Dedifferentiated amniotic fluid mesenchymal stem cell (primary cell): ENCODE measurements around the gene OLFM1.

Experiments
- DNase-seq: peaks from one replicate; pipeline ENCODE4 v3.0.0-alpha.2; 2016; ENCODE audit errors: extremely low spot score

The OLFM1 gene

DNA sequence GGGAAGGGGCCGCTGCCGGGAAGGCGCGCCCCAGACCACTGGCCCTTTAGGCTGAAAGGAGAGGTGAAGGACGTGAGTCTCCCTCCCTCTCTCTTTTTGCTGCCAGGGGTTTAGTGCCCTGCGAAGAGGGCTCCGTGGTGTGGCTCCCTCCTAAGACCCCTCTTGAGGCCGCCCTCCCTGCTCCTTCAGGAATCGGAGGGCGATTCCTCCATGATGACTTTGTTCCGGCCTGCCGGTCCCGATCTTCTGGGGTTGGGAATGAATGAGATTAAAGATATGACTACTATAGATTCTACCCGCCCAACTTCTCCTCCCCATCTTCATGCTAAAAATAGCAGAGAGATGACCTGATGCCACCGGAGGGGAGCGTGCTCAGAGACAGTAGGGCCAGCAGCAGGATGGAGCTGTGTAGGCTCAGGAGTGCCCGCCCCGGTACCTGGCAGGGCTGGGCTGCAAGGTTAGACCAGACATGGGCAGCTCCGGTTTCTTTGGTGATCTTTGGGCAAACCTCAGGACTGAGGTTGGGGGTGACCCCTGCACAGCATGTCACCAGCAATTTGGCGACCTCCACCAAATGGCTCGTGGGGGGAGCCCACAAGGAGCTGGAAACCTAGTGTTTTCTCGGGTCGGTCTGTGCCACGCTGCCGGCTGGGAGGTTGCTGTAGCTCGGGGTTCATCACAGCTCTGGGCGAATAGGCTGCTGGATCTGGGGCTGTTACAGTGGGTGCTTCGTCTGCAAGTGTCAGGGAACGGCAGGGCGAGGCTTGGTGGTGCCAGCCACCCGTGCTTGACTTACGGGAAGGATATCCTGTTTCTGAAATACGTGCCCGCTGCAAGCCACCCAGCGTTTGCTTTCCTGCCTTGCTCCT is 1.7 kb downstream of the OLFM1 start:
- no peak for DNase-seq

DNA sequence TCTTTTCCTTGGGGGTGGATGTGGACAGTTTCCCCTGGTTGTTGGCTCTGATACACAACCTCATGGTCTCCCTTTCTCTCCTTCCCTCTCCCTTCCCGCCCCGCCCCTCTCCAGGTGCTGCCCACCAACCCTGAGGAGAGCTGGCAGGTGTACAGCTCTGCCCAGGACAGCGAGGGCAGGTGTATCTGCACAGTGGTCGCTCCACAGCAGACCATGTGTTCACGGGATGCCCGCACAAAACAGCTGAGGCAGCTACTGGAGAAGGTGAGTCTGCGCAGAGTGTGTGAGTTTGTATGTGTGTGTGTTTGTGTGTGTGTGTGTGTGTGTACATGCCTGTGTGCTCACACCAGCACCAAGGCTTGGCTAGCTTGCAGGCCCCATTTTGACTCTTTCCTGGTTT is 2.6 kb downstream of the OLFM1 start:
- DNase-seq = no peak

DNA sequence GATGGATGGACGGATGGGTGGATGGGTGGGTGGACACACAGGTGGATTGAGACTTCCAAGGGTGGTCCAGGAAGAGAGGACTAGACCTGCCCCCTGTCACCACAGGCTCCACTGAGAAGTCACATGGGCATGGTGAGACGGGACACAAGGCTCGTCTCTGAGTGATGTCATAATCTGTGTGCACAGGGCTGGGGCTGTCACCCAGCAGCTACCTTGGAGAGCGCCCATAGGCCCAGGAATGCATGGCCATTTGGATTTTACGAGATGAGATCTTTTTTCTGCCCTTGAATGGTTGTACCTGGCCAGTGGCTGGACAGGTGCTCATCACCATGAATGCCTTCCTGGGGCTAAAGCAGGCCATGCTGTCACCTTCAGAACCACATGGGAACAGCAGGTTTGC is 3.1 kb downstream of the OLFM1 start:
- DNase-seq = no peak

GRCh38 chr9:135091545-135091944 is 4.1 kb downstream of the OLFM1 start:
- no peak for DNase-seq

GRCh38 chr9:135093111-135093510 is 5.6 kb downstream of the OLFM1 start:
- no peak for DNase-seq

DNA sequence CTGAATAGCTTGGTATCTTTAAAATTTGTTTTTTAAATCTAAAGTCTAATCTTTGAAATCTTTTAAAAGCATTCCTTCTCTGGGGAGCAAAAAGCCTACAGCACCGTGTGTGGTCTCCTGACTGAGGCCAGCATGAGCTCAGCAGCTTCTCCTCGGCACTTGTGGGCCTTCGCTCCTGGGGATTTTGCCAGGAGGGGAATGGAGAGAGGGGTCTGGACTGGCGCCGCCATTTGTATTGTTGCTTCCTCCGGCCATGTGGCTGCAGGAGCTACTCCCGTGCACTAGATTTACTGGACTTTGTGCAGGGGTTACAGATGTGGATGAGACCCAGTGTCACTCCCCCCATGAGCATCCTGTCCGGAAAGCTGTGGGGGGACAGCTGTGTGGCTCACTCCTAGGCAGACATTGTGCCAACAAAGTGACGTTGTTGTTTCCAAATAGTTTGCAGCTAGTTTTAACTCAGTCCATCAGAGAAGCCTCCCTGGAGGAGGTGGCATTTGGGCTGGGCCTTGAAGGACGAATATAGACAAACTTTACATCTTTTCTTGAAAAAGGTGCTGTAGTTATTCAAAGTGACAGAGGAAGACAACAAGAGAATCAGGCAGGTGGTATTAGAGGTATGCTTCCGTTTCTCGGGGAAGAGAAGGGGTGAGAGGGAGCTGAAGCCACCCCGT is 6.6 kb downstream of the OLFM1 start:
- no peak for DNase-seq

GRCh38 chr9:135095470-135096407 is 8.3 kb downstream of the OLFM1 start:
- DNase-seq = no peak

DNA sequence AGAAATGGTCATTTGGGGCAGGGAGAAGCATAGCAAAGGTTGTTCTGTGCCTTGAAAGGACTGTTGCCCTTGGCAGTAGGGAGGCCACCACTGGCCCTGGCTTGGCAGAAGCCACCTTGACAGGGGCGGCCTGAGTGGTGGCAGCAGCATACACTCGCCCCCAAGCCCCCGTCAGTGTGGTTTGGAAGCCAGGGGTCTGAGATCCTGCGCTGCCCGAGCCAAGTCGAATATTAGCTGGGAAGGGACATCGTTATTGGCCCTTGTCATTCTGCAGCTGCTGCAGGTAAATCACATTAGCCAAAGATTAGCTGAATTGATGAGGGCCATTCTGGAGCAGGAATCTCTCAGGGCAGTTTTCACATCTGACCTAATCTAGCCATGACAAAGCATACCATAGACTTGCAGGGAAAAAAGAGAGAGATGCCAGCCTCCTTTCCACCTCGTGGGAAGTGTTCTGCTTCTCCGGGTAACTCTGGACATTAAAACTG is 9.0 kb downstream of the OLFM1 start:
- no peak for DNase-seq

GRCh38 chr9:135098400-135099105 is 11.1 kb downstream of the OLFM1 start:
- no peak for DNase-seq

DNA sequence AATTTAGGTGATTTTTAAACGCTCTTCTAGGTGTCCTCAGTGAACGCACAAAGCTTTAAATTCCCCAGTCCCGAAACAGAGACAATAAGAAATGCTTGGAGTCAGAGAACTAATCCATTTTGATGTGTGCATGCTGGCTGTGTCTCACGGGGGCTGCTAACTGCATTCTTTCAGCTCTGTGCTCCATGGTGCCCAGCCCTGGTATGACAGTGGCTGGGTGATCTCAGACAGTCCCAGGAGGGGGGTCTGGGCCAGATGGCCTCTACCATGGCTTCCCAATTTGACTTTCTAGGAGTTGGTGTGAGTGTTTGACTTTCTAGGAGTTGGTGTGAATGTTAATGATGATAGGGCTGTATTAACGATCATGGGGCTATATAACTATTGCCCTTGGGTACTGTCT is 12.1 kb downstream of the OLFM1 start:
- DNase-seq = no peak

DNA sequence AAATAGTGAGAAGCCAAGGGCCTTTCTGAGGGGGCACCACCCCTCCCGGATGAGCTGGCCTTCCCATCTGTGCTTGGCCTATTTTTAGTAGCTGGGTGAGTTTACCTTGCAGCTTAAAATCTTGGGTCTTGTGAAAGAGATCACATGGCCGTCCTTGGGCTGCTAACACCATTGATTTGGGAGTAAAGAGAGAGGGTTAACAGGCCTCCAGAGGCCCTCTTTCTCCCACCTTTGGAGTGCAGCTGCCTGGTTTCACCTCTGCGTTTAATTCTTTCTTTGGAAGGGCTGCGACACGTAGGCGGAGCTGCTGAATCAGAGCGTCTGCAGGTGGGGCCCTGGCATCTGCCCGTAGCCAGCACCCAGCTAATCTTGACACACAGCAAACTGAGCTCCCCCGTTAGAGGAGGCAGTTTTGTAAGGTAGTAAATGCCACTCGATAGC is 12.8 kb downstream of the OLFM1 start:
- no peak for DNase-seq

GRCh38 chr9:135100725-135101410 is 13.4 kb downstream of the OLFM1 start:
- no peak for DNase-seq

GRCh38 chr9:135101486-135101885 is 14.0 kb downstream of the OLFM1 start:
- DNase-seq = no peak

GRCh38 chr9:135101926-135102325 is 14.5 kb downstream of the OLFM1 start:
- no peak for DNase-seq

DNA sequence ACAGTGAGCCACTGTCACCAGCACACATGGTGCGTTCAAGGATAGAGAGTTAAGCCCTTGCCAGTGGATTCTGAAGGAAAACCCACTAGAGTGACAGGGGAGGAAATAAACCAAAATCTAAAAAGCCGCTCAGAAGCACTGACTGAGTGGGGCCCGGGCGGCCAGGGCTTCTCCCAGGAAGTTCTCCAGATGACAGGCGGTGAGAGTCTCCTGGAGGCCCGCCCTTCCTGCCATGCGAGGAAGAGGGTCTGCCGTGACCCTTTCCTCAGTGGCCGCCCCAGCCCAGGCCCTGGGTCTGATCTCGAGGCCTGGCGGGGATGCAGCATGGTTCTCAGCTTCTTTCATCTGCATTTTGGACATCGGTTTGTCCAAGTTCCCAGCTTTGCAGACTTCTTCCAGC is 14.9 kb downstream of the OLFM1 start:
- DNase-seq = no peak

GRCh38 chr9:135103001-135103446 is 15.6 kb downstream of the OLFM1 start:
- DNase-seq = no peak

DNA sequence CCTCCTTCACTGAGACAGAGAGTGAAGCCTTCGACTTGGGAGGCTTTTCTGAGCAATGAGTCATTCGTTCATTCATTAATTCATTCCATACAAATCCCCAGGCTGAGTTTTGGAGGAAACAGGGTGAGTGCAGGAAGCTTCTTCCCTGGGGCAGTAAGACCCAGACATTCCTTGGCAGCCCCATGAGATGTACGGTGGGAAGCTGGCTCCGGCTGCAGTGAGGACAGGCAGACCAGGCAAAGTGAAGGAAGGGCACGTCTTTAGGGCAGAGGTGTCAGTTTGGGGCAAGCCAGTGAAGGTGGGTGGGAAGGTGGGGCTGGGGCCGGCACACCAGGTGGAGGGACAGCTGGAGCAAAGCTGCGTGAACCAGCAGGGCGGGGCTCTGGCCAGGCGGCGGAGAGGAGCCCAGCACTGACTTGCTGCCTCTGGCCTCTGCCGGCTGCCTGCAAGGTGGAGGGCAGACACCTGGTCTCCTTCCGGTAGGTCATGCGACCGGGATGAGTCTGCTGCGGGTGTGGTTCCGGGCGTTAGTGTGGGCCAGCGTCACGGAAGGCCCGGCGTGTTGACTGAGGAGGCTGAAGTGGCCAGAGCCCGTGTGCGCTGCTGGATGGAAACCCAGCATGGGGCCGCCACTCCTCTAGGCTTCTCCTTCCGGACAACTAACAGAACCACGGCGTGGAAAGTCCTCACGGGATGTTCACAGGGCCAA is 16.6 kb downstream of the OLFM1 start:
- DNase-seq = no peak

- no peak for DNase-seq
Observed at GRCh38 chr9:135104761-135105160, 17.3 kb downstream of the OLFM1 start.

GRCh38 chr9:135105211-135105745 is 17.8 kb downstream of the OLFM1 start:
- no peak for DNase-seq
